Panc1 (cell line): Measurements from ENCODE around the gene PRUNE2. TPM values are rescaled to one million over a fixed set of nuclear protein-coding genes. Genes with fewer than 3 reads are reported as not detected.

Experiments
- ATAC-seq: fragments of 200-7000 bp; cut with Tn5 transposase; 2 replicates; pipeline ENCODE4 v1.9.1; 2020; ENCODE audit warnings: mild to moderate bottlenecking, moderate library complexity
- BruUV-seq: library from RNA; stranded (reverse); fragments of 400-500 nt; replicated peaks from 2 replicates; lab custom pipeline; 2021; lab: Mats Ljungman, UMichigan
- CTCF ChIA-PET: fragments of 300-600 bp; sonication (Branson Sonifier 250); formaldehyde crosslinking; loops from one replicate; lab custom pipeline; 2022; ENCODE audit warnings: antibody characterized with exemption; lab: Charles Lee
- POLR2A ChIA-PET: fragments of 300-600 bp; sonication (Branson Sonifier 250); formaldehyde crosslinking; loops from one replicate; lab custom pipeline; 2022; ENCODE audit warnings: antibody characterized with exemption; lab: Charles Lee
- DNase-seq: peaks from one replicate; pipeline ENCODE4 v3.0.0-alpha.2; 2010; ENCODE audit warnings: low read depth, low spot score
- H3K27ac ChIP-seq: 2 replicates; pipeline ENCODE4 v1.5.1; 2011; ENCODE audit warnings: mild to moderate bottlenecking, low read length, inconsistent platforms
- H3K27me3 ChIP-seq: fragments of 200-500 bp; sonication (Bioruptor generic); 2 replicates; pipeline ENCODE4 v1.6.0; 2014; ENCODE audit warnings: low read length, inconsistent platforms; ENCODE audit not compliant: control insufficient read depth, insufficient read depth
- H3K36me3 ChIP-seq: fragments of 200-500 bp; sonication (Bioruptor generic); 2 replicates; pipeline ENCODE4 v1.5.1; 2014; ENCODE audit warnings: inconsistent platforms, mild to moderate bottlenecking, low read length, moderate library complexity; ENCODE audit not compliant: control insufficient read depth, insufficient read depth
- H3K4me1 ChIP-seq: 2 replicates; pipeline ENCODE4 v1.5.1; 2011; ENCODE audit warnings: inconsistent platforms, mild to moderate bottlenecking, low read length, moderate library complexity; ENCODE audit not compliant: control insufficient read depth, insufficient read depth
- H3K4me3 ChIP-seq, 2 experiments: 2 replicates each; pipeline ENCODE4 v1.5.1; 2011 to 2012; ENCODE audit warnings: low read depth in 2 of 2, low read length in 2 of 2, mild to moderate bottlenecking in 2 of 2, inconsistent platforms in 1 of 2, moderate library complexity in 1 of 2
- H3K9me3 ChIP-seq: fragments of 200-500 bp; sonication (Bioruptor generic); 2 replicates; pipeline ENCODE4 v1.5.1; 2014; ENCODE audit warnings: low read depth, mild to moderate bottlenecking, inconsistent platforms, low read length, moderate library complexity; ENCODE audit not compliant: control insufficient read depth, insufficient read depth
- CTCF ChIP-seq: fragments of 450-650 bp; IDR thresholded peaks from 2 replicates; pipeline ENCODE4 v1.5.1; 2017; ENCODE audit warnings: mild to moderate bottlenecking
- POLR2AphosphoS5 ChIP-seq: IDR thresholded peaks from 2 replicates; pipeline ENCODE4 v1.6.1; 2012; ENCODE audit warnings: mild to moderate bottlenecking, low read depth, low read length, moderate library complexity
- REST ChIP-seq, 2 experiments: IDR thresholded peaks; 2 replicates each; pipeline ENCODE4 v1.6.1; 2011 to 2012; ENCODE audit warnings: low read depth in 2 of 2, control low read depth in 1 of 2, low read length in 1 of 2, mild to moderate bottlenecking in 1 of 2, moderate library complexity in 1 of 2; ENCODE audit not compliant: insufficient read depth in 1 of 2
- SIN3A ChIP-seq: IDR thresholded peaks from 2 replicates; pipeline ENCODE4 v1.6.1; 2012; ENCODE audit warnings: low read depth, mild to moderate bottlenecking, low read length, moderate library complexity, borderline replicate concordance; ENCODE audit not compliant: insufficient read depth
- TCF7L2 ChIP-seq: IDR thresholded peaks from 2 replicates; pipeline ENCODE4 v1.6.1; 2011; ENCODE audit warnings: mild to moderate bottlenecking, low read depth, low read length, inconsistent platforms
- in situ Hi-C: cut with HindIII; loops from 2 replicates; pipeline ENCODE4 v1.10.0; 2016; ENCODE audit warnings: low sequenced_read_pairs, low pct_unique_long_range_greater_than_20kb
- intact Hi-C: fragments of 100-400 bp; cut with micrococcal nuclease; formaldehyde crosslinking; loops from one replicate; pipeline ENCODE4 v1.10.0; 2022; ENCODE audit not compliant: unreplicated experiment
- total RNA-seq: library from RNA; stranded (reverse); gene quantifications from one replicate; pipeline ENCODE4 v1.2.1, GENCODE V29; 2021; ENCODE audit not compliant: unreplicated experiment

Gene PRUNE2
- total RNA-seq, 1 experiment from 2014 or later = 0.18 TPM

- no peak overlapping the region for H3K27ac ChIP-seq
- ChIA-PET POLR2A (no interaction called here), CTCF (no interaction called here)
- intact Hi-C loops = no loop called here
- DNase-seq = no peak
- in situ Hi-C loops = no loop called here
- BruUV-seq = no TSS peak
- H3K4me1 ChIP-seq = no peaks in the 10 kb centered on the region
- no peaks in the 10 kb centered on the region for H3K36me3 ChIP-seq
- H3K4me3 ChIP-seq = no peak overlapping the region
- H3K27me3 ChIP-seq = no peaks in the 10 kb centered on the region
- no peaks in the 10 kb centered on the region for H3K9me3 ChIP-seq
- TF ChIP-seq POLR2AphosphoS5 = no peak
- TF ChIP-seq TCF7L2 = no peak
- no peak for TF ChIP-seq REST (IDR thresholded peaks at IDR 0.05; ENCODE audit: insufficient read depth in 1 of 2, low read depth in 2 of 2, low read length in 1 of 2)
- TF ChIP-seq SIN3A = no peak
- ATAC-seq = no peak
These were observed 77.5 kb downstream of the PRUNE2 start for GRCh38 chr9:76828447-76828846.

GRCh38 chr9:76827296-76828080 is 78.4 kb downstream of the PRUNE2 start:
- POLR2A ChIA-PET = no interaction called here

More at GRCh38 chr9:76827296-76828080, 78.4 kb downstream of the PRUNE2 start:
- no peaks in the 10 kb centered on the region for H3K27me3 ChIP-seq
- no peaks in the 10 kb centered on the region for H3K36me3 ChIP-seq
- no peak for DNase-seq
- BruUV-seq = no TSS peak
- H3K4me3 ChIP-seq = no peak overlapping the region
- H3K4me1 ChIP-seq = no peaks in the 10 kb centered on the region
- H3K27ac ChIP-seq = no peak overlapping the region
- CTCF ChIA-PET = interaction anchor here (0.6 kb wide), 1 partner anchor 164 kb away, joined by 3 read pairs; no protein-coding TSS in a partner anchor
- no peak for ATAC-seq
- TF ChIP-seq POLR2AphosphoS5 (no peak), CTCF (no peak), TCF7L2 (no peak)
- intact Hi-C loops = no loop called here
- H3K9me3 ChIP-seq = no peaks in the 10 kb centered on the region
- in situ Hi-C loops = no loop called here
